Left forelimb (tissue), 1 donor: ENCODE measurements around the gene CRYBB1.
"Not testable (repeated sequence)": the region's sequence is repeated elsewhere in the genome, so short reads cannot be mapped to it uniquely, and the experiment has no call there.

Source experiments
- DNase-seq: peaks from one replicate; pipeline ENCODE4 v3.0.0-alpha.2; 2018; ENCODE audit warnings: low spot score

Gene CRYBB1

GRCh38 chr22:26636296-26636695, 18.5 kb upstream of the CRYBB1 start:
- no peak for DNase-seq

DNA sequence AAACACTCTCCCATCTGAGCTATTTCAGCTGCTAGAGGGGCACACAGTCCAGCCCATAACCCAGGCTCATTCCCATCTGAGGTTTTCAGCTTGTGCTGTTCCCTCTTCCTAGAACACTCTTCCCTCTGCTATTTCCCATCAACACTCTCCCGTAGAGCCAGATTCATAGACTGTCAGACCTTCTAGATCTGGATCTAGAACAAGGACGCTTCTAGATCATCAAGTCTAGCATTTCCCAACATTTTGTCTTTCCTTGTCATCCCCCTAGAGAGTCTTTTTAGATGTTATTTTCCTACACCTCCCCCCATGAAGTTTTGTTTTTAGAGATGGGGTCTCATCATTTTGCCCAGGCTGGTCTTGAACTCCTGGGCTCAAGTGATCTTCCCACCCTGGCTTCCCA, 17.3 kb upstream of the CRYBB1 start:
- no peak for DNase-seq

- no peak for DNase-seq
Measured at GRCh38 chr22:26634189-26634588, 16.4 kb upstream of the CRYBB1 start.

- no peak for DNase-seq
Measured at GRCh38 chr22:26632422-26633155, 14.8 kb upstream of the CRYBB1 start.

GRCh38 chr22:26631282-26631681, 13.5 kb upstream of the CRYBB1 start:
- DNase-seq = no peak

DNA sequence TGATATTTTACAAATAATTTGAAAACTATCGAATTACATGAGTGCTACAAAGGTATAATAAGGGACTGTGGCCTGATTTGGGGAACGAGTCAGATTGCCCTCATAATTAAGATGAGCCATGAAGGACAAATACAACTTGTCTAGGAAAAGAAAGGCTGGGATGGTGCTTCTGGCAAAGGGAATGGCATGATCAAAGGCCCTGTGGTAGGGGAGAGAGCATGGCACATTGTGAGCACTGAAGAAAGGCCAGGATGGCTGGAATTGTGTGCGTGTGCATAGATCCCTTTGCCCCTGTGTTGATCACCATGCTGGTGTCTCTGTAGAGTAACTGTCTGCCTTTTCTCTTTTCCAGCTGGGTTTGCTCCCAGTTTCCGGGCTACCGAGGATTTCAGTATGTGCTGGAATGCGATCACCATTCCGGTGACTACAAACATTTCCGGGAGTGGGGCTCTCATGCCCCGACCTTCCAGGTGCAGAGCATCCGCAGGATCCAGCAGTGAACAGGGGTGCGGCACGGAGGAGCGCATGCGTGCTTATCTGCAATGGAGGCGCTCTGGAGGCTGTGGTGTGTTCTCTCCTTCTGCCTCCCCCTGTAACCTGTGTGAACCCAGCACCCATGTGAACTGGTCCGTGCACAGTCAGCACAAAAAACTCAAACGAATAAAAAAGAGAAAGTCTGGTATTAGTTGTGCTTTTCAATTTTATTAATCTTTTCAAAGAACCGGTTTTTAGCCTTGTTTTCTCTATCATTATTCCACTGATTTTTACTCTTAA, 12.3 kb upstream of the CRYBB1 start:
- DNase-seq = no peak

GRCh38 chr22:26624803-26625202, 7.0 kb upstream of the CRYBB1 start:
- no peak for DNase-seq

DNA sequence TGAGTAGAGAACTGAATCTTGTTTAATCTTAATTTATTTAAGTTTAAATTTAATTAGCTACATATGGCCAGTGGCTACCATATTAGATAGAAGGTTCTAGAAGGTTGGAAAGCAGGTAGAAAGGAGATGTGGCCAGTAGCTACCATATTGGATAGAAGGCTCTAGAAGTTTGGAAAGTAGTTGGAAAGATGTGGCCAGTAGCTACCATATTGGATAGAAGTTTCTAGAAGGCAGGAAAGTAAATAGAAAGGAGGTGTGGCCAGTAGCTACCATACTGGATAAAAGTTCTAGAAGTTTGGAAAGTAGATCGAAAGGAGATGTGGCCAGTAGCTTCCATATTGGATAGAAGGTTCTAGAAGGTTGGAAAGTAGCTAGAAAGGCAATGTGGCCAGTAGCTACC, 6.2 kb upstream of the CRYBB1 start:
- DNase-seq = no peak

- no peak for DNase-seq
Measured at GRCh38 chr22:26621663-26622062, 3.8 kb upstream of the CRYBB1 start, which contains the start of gene CRYBA4. TSS of gene CRYBA4 (plus strand) at chr22:26621963. CDS start at chr22:26622597, 634 bp downstream.

DNA sequence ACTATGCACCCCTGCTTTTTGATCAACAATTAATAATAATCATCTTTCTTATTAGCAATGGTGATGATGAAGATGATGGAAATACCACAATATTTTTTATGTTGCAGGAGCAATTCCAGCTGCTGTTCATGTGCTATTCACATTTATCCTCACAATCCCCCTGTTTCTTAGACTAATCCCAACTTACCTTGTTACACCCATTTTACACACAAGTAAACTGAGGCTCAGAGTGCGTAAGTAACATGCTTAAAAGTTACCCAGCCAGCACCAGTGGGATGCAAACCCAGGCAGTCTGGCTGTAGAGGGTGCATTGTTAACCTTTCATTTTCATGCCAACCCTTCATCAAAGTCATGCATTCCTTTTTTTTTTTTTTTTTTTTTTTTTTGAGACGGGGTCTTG, 2.4 kb upstream of the CRYBB1 start:
- DNase-seq = no peak

DNA sequence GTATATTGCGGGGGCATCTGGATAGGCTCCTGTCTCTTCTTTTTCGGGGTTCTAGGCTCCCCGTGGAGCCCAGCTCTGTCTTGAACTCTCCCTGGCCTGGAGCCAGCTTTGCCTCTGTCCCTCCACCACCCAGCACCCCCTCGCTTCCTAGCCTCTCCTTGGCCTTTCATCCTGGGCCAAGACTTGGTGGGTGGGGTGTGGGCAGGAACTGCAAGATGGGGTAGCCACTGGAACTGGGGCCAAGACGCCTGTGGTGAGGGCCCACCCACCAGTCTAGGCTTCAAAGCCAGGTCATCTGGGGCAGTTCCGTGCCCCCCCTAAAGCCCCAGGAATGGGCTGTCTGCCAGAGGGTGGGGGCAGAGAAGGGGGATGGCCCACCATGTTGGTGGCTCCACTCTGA, 1.7 kb upstream of the CRYBB1 start:
- DNase-seq = no peak

DNA sequence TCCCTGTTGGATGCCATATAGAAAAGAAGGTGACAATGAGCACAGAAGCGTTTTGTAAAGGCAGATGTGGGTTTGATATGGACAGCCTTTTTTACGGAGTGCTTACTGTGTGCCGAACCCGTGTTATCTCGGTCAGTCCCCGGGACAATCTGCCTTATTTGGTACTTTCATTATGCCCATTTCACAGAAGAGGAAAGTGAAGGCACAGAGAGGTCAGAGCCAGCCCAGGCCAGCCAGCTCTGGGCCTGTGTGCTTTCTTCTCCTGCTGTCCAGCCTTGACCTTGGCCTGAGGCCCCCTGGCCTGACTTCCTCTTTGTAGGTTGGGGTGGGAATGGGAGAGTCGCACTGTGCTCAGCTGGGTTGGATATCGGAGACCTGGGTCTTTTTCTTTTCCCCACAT, 628 bp upstream of the CRYBB1 start:
- no peak for DNase-seq

DNA sequence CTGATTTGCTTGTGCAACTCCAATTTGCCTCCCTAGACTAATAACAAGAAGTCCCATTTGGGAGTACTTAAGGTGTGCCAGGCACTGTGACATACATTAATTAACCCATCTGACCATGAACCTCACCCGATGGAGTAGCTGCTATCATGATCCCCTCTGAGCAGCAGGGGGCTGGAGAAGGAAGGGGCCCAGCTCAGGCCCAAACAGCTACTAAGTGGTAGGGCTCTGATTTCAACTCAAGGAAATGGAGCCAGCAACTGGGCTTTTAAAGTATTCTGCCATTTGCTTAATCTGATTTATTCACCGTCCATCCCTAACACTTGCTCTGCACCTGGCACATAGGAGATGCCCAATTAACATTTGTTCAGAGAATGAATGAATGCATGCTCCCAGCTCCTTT, 1.2 kb downstream of the CRYBB1 start:
- DNase-seq = no peak

DNA sequence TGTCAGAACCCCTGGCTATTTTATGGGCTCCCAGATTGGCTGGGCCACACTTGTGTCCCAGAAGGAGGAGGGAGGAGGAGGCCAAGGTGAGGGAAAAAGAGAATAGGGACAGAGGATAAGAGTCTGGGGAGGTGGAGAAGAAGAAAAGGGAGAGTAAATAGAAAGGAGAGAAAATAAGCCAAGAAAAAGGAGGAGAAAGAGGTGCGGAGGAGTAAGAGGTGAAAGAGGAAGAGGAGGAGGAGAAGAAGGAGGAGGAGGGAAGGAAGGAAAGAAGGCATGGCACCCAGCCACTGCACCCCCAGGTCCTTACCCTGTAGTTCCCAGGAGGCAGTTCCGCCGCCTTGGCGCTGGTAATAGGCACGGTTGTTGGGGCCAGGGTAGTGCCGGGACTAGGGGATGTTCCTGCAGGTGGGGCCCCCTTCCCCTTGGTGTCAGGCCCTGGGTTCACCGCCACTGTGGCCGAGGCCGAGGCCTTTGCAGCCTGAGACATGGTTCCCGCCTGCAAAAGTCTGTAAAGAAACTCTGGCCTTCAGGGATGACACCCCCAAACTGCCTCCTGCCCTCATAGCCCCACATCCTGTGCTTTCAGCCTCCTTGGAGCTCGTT, 1.9 kb downstream of the CRYBB1 start:
- no peak for DNase-seq

GRCh38 chr22:26615149-26615548, 2.7 kb downstream of the CRYBB1 start:
- DNase-seq = no peak

DNA sequence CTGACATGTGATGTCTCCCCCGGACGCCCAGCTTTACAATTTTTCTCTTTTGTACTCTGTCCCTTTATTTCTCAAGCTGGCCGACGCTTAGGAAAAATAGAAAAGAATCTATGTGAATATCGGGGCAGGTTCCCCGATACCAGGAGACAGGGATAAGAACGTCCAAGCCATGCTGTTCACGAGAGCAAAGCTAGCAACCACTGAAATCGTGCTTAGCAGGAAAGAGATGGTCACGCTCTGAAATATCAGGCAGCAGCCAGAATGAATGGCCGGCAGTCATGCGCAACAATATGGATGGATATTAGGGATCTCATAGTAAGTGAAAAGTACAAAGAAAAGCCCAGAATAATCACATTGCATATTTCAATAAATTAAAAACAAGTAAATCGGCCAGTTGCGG, 3.5 kb downstream of the CRYBB1 start:
- DNase-seq = no peak

DNA sequence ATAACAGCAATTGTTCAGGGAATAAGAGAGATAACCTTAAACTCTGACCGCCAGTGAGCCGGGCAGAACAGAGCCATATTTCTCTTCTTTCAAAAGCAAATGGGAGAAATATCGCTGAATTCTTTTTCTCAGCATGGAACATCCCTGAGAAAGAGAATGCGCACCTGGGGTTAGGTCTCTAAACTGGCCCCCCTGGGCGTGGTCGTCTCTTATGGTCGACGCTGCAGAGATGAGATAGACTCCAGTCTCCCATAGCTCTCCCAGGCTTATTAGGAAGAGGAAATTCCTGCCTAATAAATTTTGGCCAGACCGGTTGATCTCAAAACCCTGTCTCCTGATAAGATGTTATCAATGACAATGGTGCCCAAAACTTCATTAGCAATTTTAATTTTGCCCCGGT, 4.1 kb downstream of the CRYBB1 start:
- not testable (repeated sequence) for DNase-seq

DNA sequence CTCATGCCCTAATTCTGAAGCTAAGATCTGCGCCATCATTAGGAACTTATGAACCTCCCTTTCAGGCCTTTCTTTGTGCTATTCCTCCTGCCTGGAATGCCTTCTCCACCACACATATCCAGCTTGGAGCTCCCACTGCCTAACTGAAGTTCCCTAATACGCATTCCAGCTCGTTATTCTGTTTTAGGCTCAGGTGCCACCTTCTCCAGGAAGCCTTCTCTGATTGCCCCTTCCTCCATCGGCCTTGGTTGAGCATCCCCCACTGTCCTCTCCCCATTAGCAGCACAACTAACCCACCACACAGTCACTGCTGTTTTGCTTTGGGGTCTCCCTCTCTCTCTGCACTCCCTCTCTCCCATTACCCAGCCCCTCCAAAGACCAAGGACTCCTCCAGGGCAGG, 5.2 kb downstream of the CRYBB1 start:
- DNase-seq = no peak

DNA sequence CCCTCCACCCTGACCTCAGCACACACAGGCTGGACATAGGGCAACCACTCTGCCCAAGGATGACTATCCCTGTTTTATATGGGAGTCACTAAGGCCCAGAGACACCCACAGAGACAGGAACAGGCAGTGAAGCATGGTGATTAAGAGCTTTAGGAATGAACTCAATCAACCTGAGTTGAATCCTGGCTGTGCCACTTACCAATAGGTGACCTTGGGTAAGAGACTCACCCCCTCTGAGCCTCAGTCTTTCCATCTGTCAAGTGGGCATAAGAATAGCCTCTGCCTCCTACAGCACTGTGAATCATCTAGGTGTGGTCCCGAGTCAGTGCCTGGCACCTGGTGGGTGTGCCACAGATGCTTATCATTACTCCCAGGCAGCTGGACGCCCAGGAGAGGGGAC, 6.8 kb downstream of the CRYBB1 start:
- DNase-seq = no peak

GRCh38 chr22:26610072-26610958, 7.5 kb downstream of the CRYBB1 start:
- DNase-seq = peak; percentile 74

GRCh38 chr22:26609287-26609686, 8.5 kb downstream of the CRYBB1 start:
- DNase-seq = no peak

GRCh38 chr22:26608129-26608528, 9.7 kb downstream of the CRYBB1 start:
- no peak for DNase-seq
